Skeletal muscle satellite cell (primary cell): ENCODE data around the gene PAEP. TPM values are rescaled to one million over a fixed set of nuclear protein-coding genes. Genes with fewer than 3 reads are reported as not detected.
"Not testable (repeated sequence)": the region's sequence is repeated elsewhere in the genome, so short reads cannot be mapped to it uniquely, and the experiment has no call there.

Experiments
- H3K27me3 ChIP-seq: 2 replicates; pipeline ENCODE4 v1.7.0; 2013; ENCODE audit warnings: low read length; ENCODE audit not compliant: control insufficient read depth, insufficient read depth
- H3K36me3 ChIP-seq: 2 replicates; pipeline ENCODE4 v1.7.0; 2013; ENCODE audit warnings: mild to moderate bottlenecking, control low read depth, low read length; ENCODE audit not compliant: insufficient read depth
- H3K4me1 ChIP-seq: 2 replicates; pipeline ENCODE4 v1.7.0; 2013; ENCODE audit warnings: low read length; ENCODE audit not compliant: control insufficient read depth, insufficient read depth
- H3K4me2 ChIP-seq: 2 replicates; pipeline ENCODE4 v1.7.0; 2013; ENCODE audit warnings: mild to moderate bottlenecking, low read length
- H3K4me3 ChIP-seq: 2 replicates; pipeline ENCODE4 v1.7.0; 2013; ENCODE audit warnings: low read length
- H3K9ac ChIP-seq: 2 replicates; pipeline ENCODE4 v1.7.0; 2013; ENCODE audit warnings: mild to moderate bottlenecking, low read depth, low read length, moderate library complexity
- H3K9me3 ChIP-seq: replicated peaks from 2 replicates; pipeline ENCODE4 v1.7.0; 2013; ENCODE audit warnings: mild to moderate bottlenecking, control low read depth, low read length
- total RNA-seq: library from RNA; depleted of rRNA; stranded (reverse); fragments of >200 nt; gene quantifications from 2 replicates; pipeline ENCODE4 v1.2.3, GENCODE V29; 2012; rRNA removed

Gene PAEP
- total RNA-seq: not detected in 2 replicates

DNA sequence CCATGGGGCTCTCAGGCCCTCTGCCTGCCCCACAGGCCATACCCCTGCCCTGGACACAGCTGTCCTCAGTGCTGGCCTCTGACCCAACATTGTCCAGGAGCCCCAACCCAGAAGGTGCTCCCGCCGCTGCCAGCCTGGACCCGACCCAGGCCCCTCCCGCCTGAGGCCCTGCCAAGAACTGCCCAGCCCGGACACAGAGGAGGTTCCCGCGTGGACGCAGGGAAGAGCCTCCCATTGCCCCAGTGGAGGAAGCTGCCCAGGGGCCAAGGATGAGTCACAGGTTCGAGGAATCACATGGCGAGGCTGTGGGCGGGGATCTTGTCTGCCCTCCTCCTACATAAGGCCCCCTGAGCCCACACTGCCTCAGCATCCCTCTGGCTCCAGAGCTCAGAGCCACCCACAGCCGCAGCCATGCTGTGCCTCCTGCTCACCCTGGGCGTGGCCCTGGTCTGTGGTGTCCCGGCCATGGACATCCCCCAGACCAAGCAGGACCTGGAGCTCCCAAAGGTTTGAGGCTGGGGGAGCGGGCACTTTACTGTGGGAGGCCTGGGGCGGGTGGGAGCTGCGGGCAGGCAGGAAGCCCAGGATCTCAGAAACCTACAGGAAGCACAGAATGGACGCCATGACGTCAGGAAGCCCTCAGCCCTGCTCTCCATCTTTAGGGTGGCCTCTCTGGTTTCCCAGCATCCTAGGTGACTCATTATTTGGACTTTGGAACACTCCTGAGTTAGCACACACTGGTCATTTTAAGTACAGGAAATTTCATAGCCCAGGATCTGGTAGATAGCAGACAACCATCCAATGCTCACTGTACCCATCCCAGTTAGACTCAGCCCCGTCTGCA, at the start of gene PAEP:
PAEP (plus strand) TSS at position 366 of the 844 bp plus-strand sequence.
- no peaks in the 10 kb centered on the region for H3K36me3 ChIP-seq
- H3K4me3 ChIP-seq: no peak within 1 kb of the TSS
- no peaks in the 10 kb centered on the region for H3K9me3 ChIP-seq
- H3K4me2 ChIP-seq: no peak within 1 kb of the TSS
- H3K4me1 ChIP-seq: no peaks in the 10 kb centered on the region
- no peaks in the 10 kb centered on the region for H3K27me3 ChIP-seq
- H3K9ac ChIP-seq: no peak within 1 kb of the TSS

DNA sequence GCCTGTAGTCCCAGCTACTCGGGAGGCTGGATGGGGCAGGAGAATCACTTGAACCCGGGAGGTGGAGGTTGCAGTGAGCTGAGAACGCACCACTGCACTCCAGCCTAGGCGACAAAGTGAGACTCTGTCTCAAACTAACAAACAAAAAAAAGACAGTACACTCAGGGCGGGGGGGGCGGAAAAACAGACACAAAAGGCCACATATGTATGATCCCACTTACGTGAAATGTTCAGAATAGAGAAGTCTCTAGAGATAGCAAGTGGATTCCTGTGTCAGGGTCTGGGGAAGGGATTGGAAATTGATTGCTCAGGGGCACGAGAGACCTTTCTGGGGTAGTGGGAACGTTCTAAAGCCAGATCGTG, 49.3 kb upstream of the PAEP start:
- Histone ChIP-seq H3K27me3 (peaks cover 4% of the 10 kb centered on the region), H3K36me3 (no peaks in the 10 kb centered on the region), H3K4me1 (no peaks in the 10 kb centered on the region), H3K9ac (no peak overlapping the region), H3K4me2 (no peak overlapping the region), H3K9me3 (no peaks in the 10 kb centered on the region), H3K4me3 (no peak overlapping the region)

DNA sequence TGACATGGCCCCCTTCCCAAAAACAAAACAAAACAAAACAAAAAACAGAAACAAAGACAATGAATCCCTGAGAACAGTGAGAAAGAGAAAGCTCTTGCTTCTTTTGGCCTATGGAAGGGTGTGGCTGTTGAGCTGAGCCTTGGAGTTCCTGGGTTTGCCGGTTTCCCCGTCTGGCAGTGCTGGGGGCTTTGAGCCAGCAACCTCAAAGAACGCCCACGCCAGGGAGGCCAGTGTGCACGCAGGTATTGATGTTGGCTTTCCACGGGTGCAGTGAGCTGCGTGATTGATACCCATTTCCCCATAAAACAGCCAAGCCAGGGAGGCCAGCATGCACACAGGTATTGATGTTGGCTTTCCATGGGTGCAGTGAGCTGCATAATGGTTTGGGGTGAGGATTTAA, 48.7 kb upstream of the PAEP start:
- H3K9me3 ChIP-seq: no peaks in the 10 kb centered on the region
- H3K4me3 ChIP-seq: no peak overlapping the region
- H3K27me3 ChIP-seq: peaks cover 4% of the 10 kb centered on the region
- H3K4me2 ChIP-seq: no peak overlapping the region
- no peak overlapping the region for H3K9ac ChIP-seq
- no peaks in the 10 kb centered on the region for H3K4me1 ChIP-seq
- no peaks in the 10 kb centered on the region for H3K36me3 ChIP-seq

DNA sequence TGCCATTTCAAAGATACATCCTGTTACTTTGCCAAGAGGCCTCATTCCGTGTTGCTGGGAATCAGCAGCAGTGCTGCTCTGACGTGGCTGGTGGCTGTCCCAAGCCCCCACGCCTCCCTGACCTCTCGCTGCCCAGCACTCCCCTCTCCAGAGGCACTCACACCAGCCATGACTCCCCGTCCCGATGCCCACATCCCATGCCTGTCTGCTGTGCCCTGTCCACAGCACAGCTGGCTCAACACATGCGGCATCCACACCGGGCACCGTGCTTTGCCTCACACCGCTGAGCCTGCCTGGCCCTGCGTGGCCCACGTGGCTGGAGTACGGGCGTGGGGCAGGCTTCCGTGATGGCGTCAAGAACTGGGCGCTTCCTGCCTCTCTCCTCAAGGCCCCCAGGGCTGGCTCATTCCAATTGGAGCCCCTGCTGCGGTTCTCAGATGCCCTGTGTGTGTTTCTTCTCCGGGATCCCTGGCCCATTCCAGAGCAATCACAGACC, 48.2 kb upstream of the PAEP start:
- Histone ChIP-seq H3K4me2 (no peak overlapping the region), H3K9me3 (no peaks in the 10 kb centered on the region), H3K4me3 (no peak overlapping the region), H3K36me3 (no peaks in the 10 kb centered on the region), H3K9ac (no peak overlapping the region), H3K4me1 (no peaks in the 10 kb centered on the region), H3K27me3 (peaks cover 8% of the 10 kb centered on the region)

DNA sequence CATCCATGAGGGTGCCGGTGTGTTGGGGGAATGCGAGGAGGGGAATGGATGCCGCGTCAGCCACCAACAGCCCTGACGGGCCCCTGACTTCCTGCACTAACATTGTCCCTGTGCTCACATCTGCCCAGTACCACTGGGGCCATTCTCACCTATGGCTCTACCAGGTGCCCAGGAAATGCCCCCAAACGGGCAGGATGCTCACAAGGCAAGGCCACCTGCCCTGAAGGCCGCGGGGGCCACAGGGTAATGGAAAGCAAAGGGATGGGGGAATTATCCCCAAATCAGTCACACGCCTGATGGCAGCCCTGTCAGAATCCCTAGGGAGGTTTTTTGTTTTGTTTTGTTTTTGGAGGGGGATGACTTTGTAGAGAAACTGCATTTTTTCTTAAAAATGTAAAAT, 47.6 kb upstream of the PAEP start:
- peaks cover 11% of the 10 kb centered on the region for H3K27me3 ChIP-seq
- H3K9me3 ChIP-seq, H3K4me3 ChIP-seq, H3K36me3 ChIP-seq, H3K4me1 ChIP-seq, H3K9ac ChIP-seq, H3K4me2 ChIP-seq: not testable (repeated sequence)

DNA sequence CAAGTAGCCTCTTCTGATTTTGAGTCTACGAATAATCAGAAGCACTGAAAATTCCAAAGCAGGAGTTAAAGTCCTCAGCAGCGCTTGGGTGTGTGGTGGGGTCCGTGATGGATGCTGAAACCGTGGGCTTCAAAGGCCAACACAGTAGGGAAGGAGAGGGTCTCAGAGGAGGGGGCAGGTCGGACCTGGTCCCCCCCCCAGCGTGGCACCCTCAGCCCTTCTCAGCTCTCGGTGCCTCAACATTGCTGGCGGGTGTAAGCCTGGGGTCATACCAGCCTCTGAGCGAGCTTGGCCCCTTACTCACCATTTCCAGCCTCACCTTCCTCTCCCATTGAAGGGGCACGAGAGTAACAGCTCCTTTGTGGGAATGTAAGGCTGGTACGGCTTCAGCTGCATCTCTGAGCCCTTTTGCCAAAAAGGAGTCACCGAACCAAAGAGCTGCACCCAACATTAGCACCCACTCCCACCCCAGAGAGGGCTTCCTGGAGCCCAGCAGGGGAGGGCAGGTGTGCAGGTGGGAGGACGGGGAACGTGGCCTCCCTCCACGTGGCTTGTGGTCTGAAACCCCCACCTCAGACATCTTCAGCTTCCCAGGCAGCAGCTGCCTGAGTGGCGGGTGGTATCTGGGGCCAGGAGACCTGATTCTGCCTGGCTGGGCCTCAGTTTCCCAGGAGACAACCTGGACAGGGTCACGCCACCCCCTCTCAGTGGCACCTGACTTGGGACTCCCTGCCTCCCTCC, 47.0 kb upstream of the PAEP start:
- Histone ChIP-seq H3K9me3 (no peaks in the 10 kb centered on the region), H3K36me3 (no peaks in the 10 kb centered on the region), H3K4me1 (no peaks in the 10 kb centered on the region), H3K27me3 (peaks cover 12% of the 10 kb centered on the region), H3K4me3 (no peak overlapping the region), H3K4me2 (no peak overlapping the region), H3K9ac (no peak overlapping the region)

DNA sequence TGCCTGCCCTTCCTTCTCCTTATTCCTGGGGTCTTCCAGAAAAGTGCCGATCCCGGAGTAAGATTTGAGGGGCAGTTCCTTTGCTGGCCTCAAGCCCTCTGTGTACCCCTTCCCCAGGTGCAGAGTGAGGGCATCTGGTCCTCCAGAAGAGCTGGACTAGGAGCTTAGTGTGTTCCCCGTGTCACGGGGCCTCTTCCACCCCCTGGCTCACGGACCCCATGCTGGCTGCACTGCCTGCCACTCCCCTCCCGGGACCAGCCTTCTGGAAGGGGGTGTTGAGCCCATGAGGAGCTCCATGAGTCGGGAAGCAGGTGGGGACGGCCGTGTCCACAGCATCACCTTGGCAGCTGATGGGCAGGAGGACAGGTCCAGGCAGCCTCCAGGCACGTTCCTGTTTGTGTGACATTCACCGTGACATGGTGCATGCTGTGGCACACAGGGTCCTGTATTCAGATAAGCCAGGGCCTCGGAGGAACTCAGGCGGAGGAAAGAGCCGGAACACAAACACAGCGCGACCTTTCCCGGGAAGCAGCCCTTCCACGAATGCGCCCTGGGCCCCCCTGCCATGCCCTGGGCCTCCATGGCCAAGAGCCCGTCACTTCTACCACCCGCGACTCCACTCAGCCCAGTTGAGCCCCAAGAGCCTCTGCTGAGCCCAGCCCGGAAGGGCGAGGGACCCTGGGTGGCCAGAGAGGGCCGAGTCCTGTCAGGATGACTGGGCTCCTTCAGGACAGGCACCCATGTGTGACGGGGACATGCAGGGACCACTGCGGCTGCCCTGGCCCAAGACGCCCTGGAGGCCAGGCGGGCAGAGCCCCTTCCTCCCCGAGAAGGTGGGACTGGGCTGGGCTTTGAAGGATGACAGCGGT, 46.2 kb upstream of the PAEP start:
- no peaks in the 10 kb centered on the region for H3K9me3 ChIP-seq
- no peak overlapping the region for H3K4me3 ChIP-seq
- H3K27me3 ChIP-seq: peaks cover 15% of the 10 kb centered on the region
- H3K9ac ChIP-seq: no peak overlapping the region
- H3K4me2 ChIP-seq: no peak overlapping the region
- no peaks in the 10 kb centered on the region for H3K4me1 ChIP-seq
- H3K36me3 ChIP-seq: no peaks in the 10 kb centered on the region

DNA sequence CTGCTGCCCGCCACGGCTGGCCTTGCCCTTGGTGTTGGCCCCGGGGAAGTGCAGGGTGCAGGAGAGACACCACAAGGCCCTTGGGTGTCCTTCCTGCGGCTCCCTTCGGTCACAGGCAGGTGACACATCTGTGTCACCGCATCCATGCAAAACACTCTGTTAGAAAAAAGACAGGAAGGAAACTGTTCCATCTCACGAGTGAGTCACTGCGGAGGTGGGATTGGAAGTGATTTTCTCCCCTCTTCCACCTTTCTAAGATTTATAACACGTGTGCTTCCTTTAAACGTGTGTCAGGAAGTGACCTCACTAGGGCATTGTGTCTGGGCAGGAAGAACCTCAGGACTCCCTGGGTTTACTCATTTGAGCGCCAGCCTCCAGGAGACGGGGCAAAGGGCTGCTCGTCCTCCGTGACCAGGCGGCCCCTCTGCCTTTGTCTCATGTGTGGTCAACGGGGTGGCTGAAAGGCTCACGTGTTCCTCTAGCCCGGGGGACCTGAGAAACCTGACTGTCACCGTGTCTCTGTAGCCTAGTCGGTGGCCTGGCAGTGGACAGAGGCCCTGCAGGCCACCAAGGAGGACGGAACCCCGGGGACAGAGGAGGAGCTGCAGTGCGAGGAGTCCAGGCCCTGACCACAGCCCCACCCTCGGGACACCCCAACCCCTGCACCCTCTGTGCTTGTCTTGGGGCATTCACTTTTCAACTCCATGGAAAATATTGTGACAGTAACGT, 45.3 kb upstream of the PAEP start:
- H3K36me3 ChIP-seq: no peaks in the 10 kb centered on the region

DNA sequence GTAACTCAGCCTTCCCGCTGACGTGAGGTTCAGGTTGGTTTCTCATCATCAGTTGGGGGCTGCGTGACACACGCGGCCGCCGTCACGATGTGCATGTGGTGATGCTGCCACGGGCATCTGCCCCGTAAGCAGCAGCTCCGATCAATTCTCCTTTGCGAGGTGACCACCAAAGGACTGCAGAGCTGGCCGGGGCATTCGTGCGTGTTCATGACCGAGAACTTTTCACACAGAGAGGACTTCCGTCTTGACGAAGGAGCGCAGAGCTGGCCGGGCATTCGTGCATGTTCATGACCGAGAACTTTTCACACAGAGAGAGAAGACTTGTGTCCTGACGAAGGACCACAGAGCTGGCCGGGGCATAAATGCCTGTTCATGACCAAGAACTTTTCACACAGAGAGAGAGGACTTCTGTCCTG, 44.1 kb upstream of the PAEP start:
- H3K9ac ChIP-seq: no peak overlapping the region
- no peaks in the 10 kb centered on the region for H3K4me1 ChIP-seq
- H3K4me2 ChIP-seq: no peak overlapping the region
- H3K36me3 ChIP-seq: no peaks in the 10 kb centered on the region
- H3K9me3 ChIP-seq: no peaks in the 10 kb centered on the region
- H3K27me3 ChIP-seq: peaks cover 22% of the 10 kb centered on the region
- no peak overlapping the region for H3K4me3 ChIP-seq

More for the DNA sequence above, 45.3 kb upstream of the PAEP start:
- Histone ChIP-seq H3K4me1 (no peaks in the 10 kb centered on the region), H3K9ac (no peak overlapping the region), H3K27me3 (peaks cover 19% of the 10 kb centered on the region), H3K4me3 (no peak overlapping the region), H3K9me3 (no peaks in the 10 kb centered on the region), H3K4me2 (no peak overlapping the region)

DNA sequence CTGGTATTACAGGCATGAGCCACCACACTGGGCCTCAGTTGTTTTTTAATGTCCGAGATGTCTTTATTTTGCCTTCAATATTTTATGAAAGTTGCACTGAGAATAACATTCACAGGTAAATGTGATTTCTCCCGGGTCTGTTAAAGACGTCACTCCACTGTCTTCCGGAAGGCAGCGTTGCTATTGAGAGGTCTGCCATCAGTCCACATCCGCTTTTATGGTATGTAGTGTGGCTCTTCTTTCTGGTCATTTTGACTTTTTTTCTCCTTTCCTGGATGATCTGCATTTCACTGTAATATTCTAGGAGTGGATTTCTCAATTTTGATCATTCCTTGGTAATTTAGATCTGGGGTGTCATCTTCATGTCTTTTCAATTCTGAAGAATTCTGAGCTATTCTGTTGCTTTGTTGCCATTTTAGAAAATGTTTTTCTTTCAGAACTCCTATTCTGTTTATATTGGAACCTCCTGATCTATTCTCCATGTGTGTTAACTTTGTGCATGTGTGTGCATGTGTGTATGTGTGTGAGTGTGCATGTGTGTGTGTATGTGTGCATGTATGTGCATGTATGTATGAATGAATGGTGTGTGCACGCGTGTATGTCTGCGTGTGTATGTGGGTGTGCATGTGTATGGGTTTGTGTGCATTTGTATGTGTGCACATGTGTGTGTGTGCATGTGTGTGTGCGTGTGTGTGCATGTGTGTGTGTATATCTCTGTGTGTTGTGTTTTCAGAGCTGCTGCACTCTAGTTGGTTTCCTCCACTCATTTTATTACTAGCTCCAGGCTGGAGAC, 42.2 kb upstream of the PAEP start:
- Histone ChIP-seq H3K4me2 (no peak overlapping the region), H3K27me3 (peaks cover 22% of the 10 kb centered on the region), H3K36me3 (no peaks in the 10 kb centered on the region), H3K4me1 (no peaks in the 10 kb centered on the region), H3K4me3 (no peak overlapping the region), H3K9me3 (no peaks in the 10 kb centered on the region), H3K9ac (no peak overlapping the region)
